ENCODE results near the gene PNMA8C. TPM values are rescaled to one million over a fixed set of nuclear protein-coding genes. Genes with fewer than 3 reads are reported as not detected.
"Not testable (repeated sequence)": the region's sequence is repeated elsewhere in the genome, so short reads cannot be mapped to it uniquely, and the experiment has no call there.

The PNMA8C gene
- total RNA-seq, 4 donors from 2014 or later = 0.13 TPM; not detected in 3

GRCh38 chr19:46404055-46404752, 24.5 kb downstream of the PNMA8C start:
- H3K27ac ChIP-seq = peak overlapping the region; percentile 31
- DNase-seq (ENCODE audit: low spot score in 2 of 2) = no peak
- WGBS = 7% methylated on average over 35 of the region's 36 CpGs
- no peaks in the 10 kb centered on the region for H3K36me3 ChIP-seq
- TF ChIP-seq POLR2AphosphoS5 (IDR thresholded peaks at IDR 0.05) (no peak), EP300 (IDR thresholded peaks at IDR 0.05) (no peak)
- H3K27me3 ChIP-seq = peaks cover 42% of the 10 kb centered on the region
- peaks cover 27% of the 10 kb centered on the region for H3K4me1 ChIP-seq
- H3K9me3 ChIP-seq = no peaks in the 10 kb centered on the region
- peak overlapping the region; percentile 41 for H3K4me3 ChIP-seq

DNA sequence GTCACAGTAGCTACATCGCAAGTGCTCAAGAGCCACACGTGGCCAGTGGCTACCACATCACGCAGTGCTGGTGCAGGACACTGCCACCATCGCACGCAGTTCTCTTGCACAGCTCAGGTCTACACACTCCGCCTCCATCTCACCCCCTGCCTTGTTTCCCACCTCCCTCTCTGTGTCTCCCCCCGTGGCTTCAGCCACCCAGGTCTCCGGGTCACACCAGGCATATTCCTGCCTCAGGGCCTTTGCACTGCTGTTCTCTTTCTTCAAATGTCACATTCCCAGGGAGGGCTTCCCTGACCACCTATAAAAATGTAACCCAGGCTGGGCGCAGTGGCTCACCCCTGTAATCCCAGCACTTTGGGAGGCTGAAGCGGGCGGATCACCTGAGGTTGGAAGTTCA, 26.0 kb downstream of the PNMA8C start:
- peak in 1 of 2 donors; percentile 55 for DNase-seq (ENCODE audit: low spot score in 2 of 2)
- TF ChIP-seq, protein P1, sequence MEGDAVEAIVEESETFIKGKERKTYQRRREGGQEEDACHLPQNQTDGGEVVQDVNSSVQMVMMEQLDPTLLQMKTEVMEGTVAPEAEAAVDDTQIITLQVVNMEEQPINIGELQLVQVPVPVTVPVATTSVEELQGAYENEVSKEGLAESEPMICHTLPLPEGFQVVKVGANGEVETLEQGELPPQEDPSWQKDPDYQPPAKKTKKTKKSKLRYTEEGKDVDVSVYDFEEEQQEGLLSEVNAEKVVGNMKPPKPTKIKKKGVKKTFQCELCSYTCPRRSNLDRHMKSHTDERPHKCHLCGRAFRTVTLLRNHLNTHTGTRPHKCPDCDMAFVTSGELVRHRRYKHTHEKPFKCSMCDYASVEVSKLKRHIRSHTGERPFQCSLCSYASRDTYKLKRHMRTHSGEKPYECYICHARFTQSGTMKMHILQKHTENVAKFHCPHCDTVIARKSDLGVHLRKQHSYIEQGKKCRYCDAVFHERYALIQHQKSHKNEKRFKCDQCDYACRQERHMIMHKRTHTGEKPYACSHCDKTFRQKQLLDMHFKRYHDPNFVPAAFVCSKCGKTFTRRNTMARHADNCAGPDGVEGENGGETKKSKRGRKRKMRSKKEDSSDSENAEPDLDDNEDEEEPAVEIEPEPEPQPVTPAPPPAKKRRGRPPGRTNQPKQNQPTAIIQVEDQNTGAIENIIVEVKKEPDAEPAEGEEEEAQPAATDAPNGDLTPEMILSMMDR (IDR thresholded peaks at IDR 0.05) = no peak
- TF ChIP-seq EP300 (IDR thresholded peaks at IDR 0.05) = no peak
- no peak for TF ChIP-seq POLR2AphosphoS5 (IDR thresholded peaks at IDR 0.05)
- no peak for TF ChIP-seq POLR2A (IDR thresholded peaks at IDR 0.05)
- Histone ChIP-seq H3K27me3 (peaks cover 34% of the 10 kb centered on the region), H3K9me3 (no peaks in the 10 kb centered on the region), H3K36me3 (no peaks in the 10 kb centered on the region), H3K4me1 (peaks cover 13% of the 10 kb centered on the region), H3K4me3 (no peak overlapping the region), H3K27ac (no peak overlapping the region)
- WGBS = 92% methylated on average over 11 of the region's 11 CpGs

DNA sequence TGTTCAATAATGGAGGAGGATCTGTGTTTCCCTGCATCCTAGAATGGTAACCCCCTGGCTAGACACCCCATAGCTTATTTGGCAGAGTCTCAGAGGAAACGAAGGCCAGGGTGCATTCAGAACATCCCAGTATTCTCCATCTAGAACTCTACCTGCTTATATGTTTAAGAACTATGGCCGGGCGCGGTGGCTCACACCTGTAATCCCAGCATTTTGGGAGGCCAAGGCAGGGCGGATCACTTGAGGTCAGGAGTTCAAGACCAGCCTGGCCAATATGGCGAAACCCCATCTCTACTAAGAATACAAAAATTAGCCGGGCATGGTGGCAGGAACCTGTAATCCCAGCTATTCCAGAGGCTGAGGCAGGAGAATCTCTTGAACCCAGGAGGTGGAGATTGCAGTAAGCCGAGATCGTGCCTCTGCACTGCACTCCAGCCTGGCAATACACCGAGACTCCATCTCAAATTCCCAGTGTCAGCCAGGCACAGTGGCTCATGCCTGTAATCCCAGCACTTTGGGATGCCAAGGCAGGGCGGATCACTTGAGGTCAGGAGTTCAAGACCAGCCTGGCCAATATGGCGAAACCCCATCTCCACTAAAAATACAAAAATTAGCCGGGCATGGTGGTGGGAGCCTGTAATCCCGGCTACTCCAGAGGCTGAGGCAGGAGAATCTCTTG, 30.8 kb downstream of the PNMA8C start:
- H3K27me3 ChIP-seq, H3K4me1 ChIP-seq, H3K36me3 ChIP-seq, H3K27ac ChIP-seq, H3K9me3 ChIP-seq, H3K4me3 ChIP-seq: not testable (repeated sequence)
- DNase-seq (ENCODE audit: low spot score in 2 of 2) = peak in 1 of 2 donors; percentile 45
- WGBS = 85% methylated on average over 12 of the region's 14 CpGs

DNA sequence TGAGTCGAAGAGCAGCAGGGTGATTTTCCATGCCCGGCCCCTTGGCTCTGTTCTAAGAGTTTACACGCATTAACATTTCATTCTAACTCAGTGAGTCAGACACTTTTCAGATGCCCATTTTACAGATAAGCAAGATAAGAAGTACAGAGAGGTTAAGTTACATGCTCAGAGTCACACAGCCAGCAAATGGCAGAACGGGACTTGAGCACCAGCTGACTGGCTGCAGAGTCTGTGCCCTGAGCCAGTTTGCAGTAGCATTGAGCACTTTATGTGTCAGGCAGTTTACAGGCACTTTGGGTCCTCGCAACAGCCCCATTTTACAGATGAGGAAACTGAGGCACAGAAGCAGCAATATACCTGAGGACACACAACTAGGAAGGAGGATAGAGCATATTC, 34.3 kb downstream of the PNMA8C start:
- TF ChIP-seq EP300 (IDR thresholded peaks at IDR 0.05) (no peak), POLR2A (IDR thresholded peaks at IDR 0.05) (no peak), POLR2AphosphoS5 (IDR thresholded peaks at IDR 0.05) (no peak)
- TF ChIP-seq, protein P1 (IDR thresholded peaks at IDR 0.05) = no peak
- H3K4me1 ChIP-seq = peaks cover 11% of the 10 kb centered on the region
- WGBS = 92% methylated on average over 5 of the region's 5 CpGs
- peak in 1 of 2 donors; percentile 40 for DNase-seq (ENCODE audit: low spot score in 2 of 2)
- H3K36me3 ChIP-seq = peaks cover 26% of the 10 kb centered on the region
- H3K4me3 ChIP-seq = no peak overlapping the region
- H3K27ac ChIP-seq = no peak overlapping the region
- no peaks in the 10 kb centered on the region for H3K9me3 ChIP-seq
- no peaks in the 10 kb centered on the region for H3K27me3 ChIP-seq

DNA sequence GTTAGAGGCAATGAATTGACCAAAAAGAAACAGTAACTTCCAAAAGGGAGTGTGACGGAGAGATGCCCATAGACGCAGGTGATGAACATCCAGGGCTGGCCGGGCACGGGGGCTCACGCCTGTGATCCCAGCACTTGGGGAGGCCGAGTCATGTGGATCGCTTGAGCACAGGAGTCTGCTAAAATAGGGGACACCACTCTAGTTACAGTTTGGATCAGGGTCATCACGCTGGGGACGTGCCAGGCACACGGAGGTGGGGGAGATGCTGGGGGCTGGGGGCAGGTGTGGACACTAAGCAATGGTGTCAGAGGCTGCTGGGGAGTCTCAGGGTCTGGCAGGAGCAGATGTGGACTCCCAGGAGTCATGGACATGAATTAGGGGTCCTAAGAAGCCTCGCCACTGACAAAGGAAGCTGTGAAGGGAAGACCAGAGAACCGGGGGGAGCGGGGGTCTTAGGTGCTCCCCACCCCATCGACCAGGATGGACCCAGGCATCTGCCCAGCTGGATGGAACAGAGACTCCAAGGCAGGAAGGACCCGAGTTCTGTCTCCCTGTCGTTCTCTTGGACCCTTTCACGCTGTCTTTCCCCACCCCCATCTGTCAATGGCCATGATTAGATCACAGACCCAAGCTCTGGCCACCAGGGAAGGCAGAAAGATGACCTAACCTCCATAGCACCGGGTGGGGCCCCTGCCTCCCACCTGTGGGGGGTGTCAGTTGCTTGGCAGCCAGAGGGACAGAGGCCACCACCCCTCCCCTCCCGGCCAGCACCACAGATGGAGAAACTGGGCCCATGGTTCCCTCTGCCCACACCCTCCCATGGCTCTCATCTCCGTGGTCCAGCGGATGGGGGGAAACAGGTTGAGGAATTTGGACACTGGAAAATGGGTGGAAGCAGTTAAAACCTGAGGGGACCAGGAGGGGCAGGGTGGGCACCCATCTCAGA, 35.0 kb downstream of the PNMA8C start:
- Histone ChIP-seq H3K9me3 (no peaks in the 10 kb centered on the region), H3K27me3 (no peaks in the 10 kb centered on the region), H3K36me3 (peaks cover 32% of the 10 kb centered on the region), H3K4me3 (no peak overlapping the region), H3K27ac (no peak overlapping the region), H3K4me1 (peaks cover 11% of the 10 kb centered on the region)
- peak in 1 of 2 donors; percentile 60 for DNase-seq (ENCODE audit: low spot score in 2 of 2)
- WGBS = 80% methylated on average over 20 of the region's 21 CpGs
- TF ChIP-seq, protein P1 (IDR thresholded peaks at IDR 0.05) = no peak
- TF ChIP-seq EP300 (IDR thresholded peaks at IDR 0.05) = no peak
- TF ChIP-seq POLR2AphosphoS5 (IDR thresholded peaks at IDR 0.05) = no peak
- TF ChIP-seq POLR2A (IDR thresholded peaks at IDR 0.05) = no peak
